Fibroblast of lung (primary cell): ENCODE data around the gene CNTNAP4. TPM values are rescaled to one million over a fixed set of nuclear protein-coding genes. Genes with fewer than 3 reads are reported as not detected.

Source experiments
- DNase-seq, 2 donors: peaks; one replicate each; pipeline versions ENCODE4 v3.0.0 to v3.0.0-alpha.2; 2010; ENCODE audit warnings: low read depth in 2 of 2
- H2AFZ ChIP-seq: 2 replicates; pipeline ENCODE4 v1.5.1; 2012; ENCODE audit warnings: low read length, control low read depth, inconsistent platforms
- H3K27ac ChIP-seq: 2 replicates; pipeline ENCODE4 v1.5.1; 2011; ENCODE audit warnings: low read length, control low read depth; ENCODE audit not compliant: insufficient read depth
- H3K27me3 ChIP-seq: 2 replicates; pipeline ENCODE4 v1.5.1; 2011; ENCODE audit warnings: mild to moderate bottlenecking, low read length; ENCODE audit not compliant: control insufficient read depth, insufficient read depth
- H3K36me3 ChIP-seq: 2 replicates; pipeline ENCODE4 v1.5.1; 2011; ENCODE audit warnings: low read length; ENCODE audit not compliant: control insufficient read depth, insufficient read depth
- H3K4me1 ChIP-seq: 2 replicates; pipeline ENCODE4 v1.5.1; 2011; ENCODE audit warnings: low read length; ENCODE audit not compliant: control insufficient read depth, insufficient read depth; ENCODE audit errors: extremely low read depth
- H3K4me2 ChIP-seq: 2 replicates; pipeline ENCODE4 v1.5.1; 2011; ENCODE audit warnings: low read length, control low read depth; ENCODE audit not compliant: insufficient read depth; ENCODE audit errors: extremely low read depth
- H3K4me3 ChIP-seq, 4 experiments: fragments of 200-600 bp in 1 of 4; sonication (generic) in 1 of 4; replicated peaks in 1 of 4; 2 replicates each; pipeline ENCODE4 v1.5.1; 2011 to 2016; ENCODE audit warnings: low read length in 4 of 4, low read depth in 3 of 4, mild to moderate bottlenecking in 3 of 4, control low read depth in 2 of 4, inconsistent platforms in 1 of 4, mixed read lengths in 1 of 4; ENCODE audit not compliant: insufficient read depth in 1 of 4; ENCODE audit errors: control extremely low read depth in 1 of 4
- H3K79me2 ChIP-seq: 2 replicates; pipeline ENCODE4 v1.5.1; 2012; ENCODE audit warnings: mild to moderate bottlenecking, low read length, inconsistent platforms; ENCODE audit not compliant: control insufficient read depth, insufficient read depth
- H3K9ac ChIP-seq: 2 replicates; pipeline ENCODE4 v1.5.1; 2011; ENCODE audit warnings: mild to moderate bottlenecking, low read length, control low read depth; ENCODE audit not compliant: insufficient read depth
- H3K9me3 ChIP-seq: 2 replicates; pipeline ENCODE4 v1.5.1; 2012; ENCODE audit warnings: low read depth, low read length; ENCODE audit not compliant: control insufficient read depth, insufficient read depth
- H4K20me1 ChIP-seq: 2 replicates; pipeline ENCODE4 v1.5.1; 2011; ENCODE audit warnings: low read length; ENCODE audit not compliant: control insufficient read depth, insufficient read depth; ENCODE audit errors: extremely low read depth
- CTCF ChIP-seq, 2 donors: IDR thresholded peaks in 1 of 2; conservative IDR thresholded peaks in 1 of 2; 1 replicate in 1 of 2; 2 replicates in 1 of 2; pipeline ENCODE4 v1.5.1; 2011 to 2012; ENCODE audit warnings: low read length in 2 of 2, control low read depth in 1 of 2, inconsistent platforms in 1 of 2, low read depth in 1 of 2, mild to moderate bottlenecking in 1 of 2
- EZH2 ChIP-seq: IDR thresholded peaks from 2 replicates; pipeline ENCODE4 v1.5.1; 2012; ENCODE audit warnings: low read length, control low read depth, mild to moderate bottlenecking; ENCODE audit errors: missing control alignments
- polyA plus RNA-seq, 2 donors: library from polyadenylated mRNA; depleted of rRNA in 1 of 2; stranded (reverse) in 1 of 2; unstranded in 1 of 2; fragments of >200 nt; gene quantifications; 2 replicates each; pipeline ENCODE4 v1.2.1, GENCODE V29; 2011 to 2012; ENCODE audit warnings: missing spikeins in 1 of 2
- total RNA-seq: library from RNA; depleted of rRNA; stranded (reverse); fragments of >200 nt; gene quantifications from 2 replicates; pipeline ENCODE4 v1.2.1, GENCODE V29; 2014

Gene CNTNAP4
- total and polyA plus RNA-seq, 2 donors (not counting 1 experiment from before 2014, with no cell fraction given) = not detected

GRCh38 chr16:76287466-76287865 lies 10.3 kb downstream of the CNTNAP4 start:
- Histone ChIP-seq H3K9ac (no peak overlapping the region), H3K79me2 (no peaks in the 10 kb centered on the region), H3K4me3 (no peak overlapping the region), H3K27ac (no peak overlapping the region), H3K4me2 (no peak overlapping the region), H3K4me1 (no peaks in the 10 kb centered on the region), H4K20me1 (no peaks in the 10 kb centered on the region), H3K27me3 (no peaks in the 10 kb centered on the region), H2AFZ (no peak overlapping the region), H3K9me3 (no peaks in the 10 kb centered on the region), H3K36me3 (no peaks in the 10 kb centered on the region)
- DNase-seq = no peak
- TF ChIP-seq CTCF (conservative IDR thresholded peaks at IDR 0.05 in 1 of 2, IDR thresholded peaks at IDR 0.05 in 1 of 2; ENCODE audit: low read depth in 1 of 2, low read length in 2 of 2) (no peak), EZH2 (no peak)

DNA sequence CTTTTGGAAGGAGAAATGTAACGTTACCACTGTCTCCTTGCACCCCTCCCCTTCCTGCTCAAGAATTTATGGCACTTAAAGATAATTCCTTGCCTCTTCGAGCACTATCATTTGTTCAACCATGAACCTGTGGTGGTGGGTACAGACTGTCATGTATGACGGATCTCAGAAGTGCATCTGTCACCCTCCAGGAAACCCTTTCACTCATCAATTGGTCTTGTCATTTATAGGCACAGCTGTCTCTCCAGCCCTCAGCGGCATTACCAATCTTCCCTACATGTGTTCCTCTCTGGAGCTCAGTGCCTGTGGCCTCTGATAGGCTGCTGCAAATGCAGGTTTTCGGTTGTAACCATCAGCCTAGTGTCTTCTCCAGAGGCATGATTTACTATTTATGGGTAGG lies 15.0 kb downstream of the CNTNAP4 start:
- Histone ChIP-seq H3K36me3 (no peaks in the 10 kb centered on the region), H3K4me1 (no peaks in the 10 kb centered on the region), H3K27ac (no peak overlapping the region), H2AFZ (no peak overlapping the region), H3K4me3 (no peak overlapping the region), H4K20me1 (no peaks in the 10 kb centered on the region), H3K27me3 (no peaks in the 10 kb centered on the region), H3K4me2 (no peak overlapping the region), H3K79me2 (no peaks in the 10 kb centered on the region), H3K9ac (no peak overlapping the region), H3K9me3 (no peaks in the 10 kb centered on the region)
- no peak for TF ChIP-seq CTCF (conservative IDR thresholded peaks at IDR 0.05 in 1 of 2, IDR thresholded peaks at IDR 0.05 in 1 of 2; ENCODE audit: low read depth in 1 of 2, low read length in 2 of 2)
- no peak for TF ChIP-seq EZH2
- no peak for DNase-seq

DNA sequence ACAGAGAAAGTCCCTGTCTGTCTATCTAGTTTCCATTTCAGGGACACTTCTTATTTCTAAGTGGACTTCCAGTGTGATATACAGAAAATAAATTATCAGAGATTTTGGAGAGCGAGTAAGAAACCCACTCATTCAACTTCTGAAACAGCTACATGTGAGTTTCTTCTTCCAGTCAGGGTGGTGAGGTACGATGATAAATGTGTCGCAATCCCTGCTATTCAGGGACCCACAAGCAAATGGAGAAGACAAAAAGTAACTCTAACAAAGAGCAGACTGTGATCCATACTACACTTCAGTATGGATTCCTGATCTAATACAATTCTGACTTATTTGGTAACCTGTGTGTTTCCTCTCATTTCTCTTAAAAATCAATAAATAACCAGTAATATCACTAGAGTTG lies 16.8 kb downstream of the CNTNAP4 start:
- DNase-seq = no peak
- Histone ChIP-seq H3K4me1 (no peaks in the 10 kb centered on the region), H3K79me2 (no peaks in the 10 kb centered on the region), H3K4me3 (no peak overlapping the region), H3K4me2 (no peak overlapping the region), H3K9me3 (no peaks in the 10 kb centered on the region), H3K36me3 (no peaks in the 10 kb centered on the region), H3K27me3 (no peaks in the 10 kb centered on the region), H4K20me1 (no peaks in the 10 kb centered on the region), H3K9ac (no peak overlapping the region), H2AFZ (no peak overlapping the region), H3K27ac (no peak overlapping the region)
- TF ChIP-seq EZH2 (no peak), CTCF (conservative IDR thresholded peaks at IDR 0.05 in 1 of 2, IDR thresholded peaks at IDR 0.05 in 1 of 2; ENCODE audit: low read depth in 1 of 2, low read length in 2 of 2) (no peak)
